Nephron progenitor cell (in vitro differentiated cells): ENCODE data around the gene DSC2.
"Not testable (repeated sequence)": the region's sequence is repeated elsewhere in the genome, so short reads cannot be mapped to it uniquely, and the experiment has no call there.

ENCODE experiments used
- DNase-seq: peaks from one replicate; pipeline ENCODE4 v3.0.0; 2021
- H3K27ac Mint-ChIP-seq: 2 replicates; pipeline ENCODE4 v1.8.0; 2021; ENCODE audit warnings: mild to moderate bottlenecking, moderate library complexity, mixed read lengths
- H3K27me3 Mint-ChIP-seq: 2 replicates; pipeline ENCODE4 v1.8.0; 2021; ENCODE audit warnings: mild to moderate bottlenecking, low read depth, mixed read lengths; ENCODE audit not compliant: poor library complexity
- H3K36me3 Mint-ChIP-seq: 2 replicates; pipeline ENCODE4 v1.8.0; 2021; ENCODE audit warnings: low read depth, mixed read lengths
- H3K4me1 Mint-ChIP-seq: 2 replicates; pipeline ENCODE4 v1.8.0; 2021; ENCODE audit warnings: mixed read lengths
- H3K4me3 Mint-ChIP-seq: 2 replicates; pipeline ENCODE4 v1.8.0; 2021; ENCODE audit warnings: mild to moderate bottlenecking, moderate library complexity, mixed read lengths
- H3K9me3 Mint-ChIP-seq: 2 replicates; pipeline ENCODE4 v1.8.0; 2021; ENCODE audit warnings: mild to moderate bottlenecking, moderate library complexity, mixed read lengths
- CTCF ChIP-seq: fragments of 200-600 bp; sonication (generic); IDR thresholded peaks from 2 replicates; pipeline ENCODE4 v1.5.0; 2021; ENCODE audit warnings: antibody characterized with exemption

Gene DSC2

GRCh38 chr18:31030574-31031278, 71.5 kb downstream of the DSC2 start:
- no peak overlapping the region for H3K27ac Mint-ChIP-seq
- no peak overlapping the region for H3K4me3 Mint-ChIP-seq
- no peak for DNase-seq
- H3K36me3 Mint-ChIP-seq, result no peaks in the 10 kb centered on the region
- H3K27me3 Mint-ChIP-seq, result peaks cover 7% of the 10 kb centered on the region
- H3K9me3 Mint-ChIP-seq, result peaks cover 20% of the 10 kb centered on the region
- no peak for TF ChIP-seq CTCF
- H3K4me1 Mint-ChIP-seq, result no peaks in the 10 kb centered on the region

GRCh38 chr18:31015715-31016434, 86.3 kb downstream of the DSC2 start:
- H3K27me3 Mint-ChIP-seq, result peaks cover 3% of the 10 kb centered on the region
- TF ChIP-seq CTCF, result no peak
- no peak overlapping the region for H3K27ac Mint-ChIP-seq
- H3K9me3 Mint-ChIP-seq, result no peaks in the 10 kb centered on the region
- H3K4me1 Mint-ChIP-seq, result no peaks in the 10 kb centered on the region
- no peak for DNase-seq
- peaks cover 10% of the 10 kb centered on the region for H3K36me3 Mint-ChIP-seq
- no peak overlapping the region for H3K4me3 Mint-ChIP-seq

- not testable (repeated sequence) for H3K4me3 Mint-ChIP-seq, H3K27ac Mint-ChIP-seq, H3K9me3 Mint-ChIP-seq, DNase-seq, H3K4me1 Mint-ChIP-seq, H3K27me3 Mint-ChIP-seq, H3K36me3 Mint-ChIP-seq
Measured at GRCh38 chr18:31011455-31011854, 90.8 kb downstream of the DSC2 start.

- no peaks in the 10 kb centered on the region for H3K9me3 Mint-ChIP-seq
- H3K27me3 Mint-ChIP-seq, result peaks cover 4% of the 10 kb centered on the region
- no peak for DNase-seq
- no peak overlapping the region for H3K4me3 Mint-ChIP-seq
- H3K36me3 Mint-ChIP-seq, result no peaks in the 10 kb centered on the region
- no peak for TF ChIP-seq CTCF
- no peaks in the 10 kb centered on the region for H3K4me1 Mint-ChIP-seq
- no peak overlapping the region for H3K27ac Mint-ChIP-seq
Measured at GRCh38 chr18:31010601-31011000, 91.6 kb downstream of the DSC2 start.
